Iris pigment epithelial cell (primary cell): ENCODE measurements around the gene FAM83F.
"Not testable (repeated sequence)": the region's sequence is repeated elsewhere in the genome, so short reads cannot be mapped to it uniquely, and the experiment has no call there.

Source experiments
- DNase-seq: peaks from one replicate; pipeline ENCODE4 v3.0.0-alpha.2; 2011; ENCODE audit warnings: low read depth

Gene FAM83F

GRCh38 chr22:40018051-40018450 lies 23.3 kb downstream of the FAM83F start:
- no peak for DNase-seq

GRCh38 chr22:40019100-40019499 lies 24.3 kb downstream of the FAM83F start:
- no peak for DNase-seq

- DNase-seq, result no peak
Observed at GRCh38 chr22:40020956-40021355, 26.2 kb downstream of the FAM83F start.

- DNase-seq, result no peak
Observed at GRCh38 chr22:40021401-40022000, 26.7 kb downstream of the FAM83F start.

GRCh38 chr22:40022536-40023240 lies 27.9 kb downstream of the FAM83F start:
- DNase-seq, result no peak

GRCh38 chr22:40023341-40023841 lies 28.6 kb downstream of the FAM83F start:
- DNase-seq, result no peak

GRCh38 chr22:40024201-40025061 lies 29.7 kb downstream of the FAM83F start:
- DNase-seq, result peak; percentile 56

GRCh38 chr22:40025062-40025379 lies 30.3 kb downstream of the FAM83F start:
- not testable (repeated sequence) for DNase-seq

GRCh38 chr22:40025856-40026255 lies 31.1 kb downstream of the FAM83F start:
- DNase-seq, result no peak

- DNase-seq, result no peak
Observed at GRCh38 chr22:40026641-40027040, 31.9 kb downstream of the FAM83F start.

GRCh38 chr22:40027191-40028097 lies 32.7 kb downstream of the FAM83F start:
- DNase-seq, result no peak

GRCh38 chr22:40028098-40028425 lies 33.3 kb downstream of the FAM83F start:
- DNase-seq, result no peak

GRCh38 chr22:40029189-40029890 lies 34.6 kb downstream of the FAM83F start:
- DNase-seq, result no peak

- no peak for DNase-seq
Observed at GRCh38 chr22:40030026-40030757, 35.4 kb downstream of the FAM83F start.

GRCh38 chr22:40030758-40031095 lies 36.0 kb downstream of the FAM83F start:
- DNase-seq, result no peak

GRCh38 chr22:40031766-40032470 lies 37.2 kb downstream of the FAM83F start:
- no peak for DNase-seq

- DNase-seq, result no peak
Observed at GRCh38 chr22:40033586-40034380, 39.0 kb downstream of the FAM83F start.

GRCh38 chr22:40035351-40035750 lies 40.6 kb downstream of the FAM83F start:
- DNase-seq, result no peak

- DNase-seq, result no peak
Observed at GRCh38 chr22:40036126-40036525, 41.4 kb downstream of the FAM83F start.
